ENCODE results near the gene KRT12.

The KRT12 gene

DNA sequence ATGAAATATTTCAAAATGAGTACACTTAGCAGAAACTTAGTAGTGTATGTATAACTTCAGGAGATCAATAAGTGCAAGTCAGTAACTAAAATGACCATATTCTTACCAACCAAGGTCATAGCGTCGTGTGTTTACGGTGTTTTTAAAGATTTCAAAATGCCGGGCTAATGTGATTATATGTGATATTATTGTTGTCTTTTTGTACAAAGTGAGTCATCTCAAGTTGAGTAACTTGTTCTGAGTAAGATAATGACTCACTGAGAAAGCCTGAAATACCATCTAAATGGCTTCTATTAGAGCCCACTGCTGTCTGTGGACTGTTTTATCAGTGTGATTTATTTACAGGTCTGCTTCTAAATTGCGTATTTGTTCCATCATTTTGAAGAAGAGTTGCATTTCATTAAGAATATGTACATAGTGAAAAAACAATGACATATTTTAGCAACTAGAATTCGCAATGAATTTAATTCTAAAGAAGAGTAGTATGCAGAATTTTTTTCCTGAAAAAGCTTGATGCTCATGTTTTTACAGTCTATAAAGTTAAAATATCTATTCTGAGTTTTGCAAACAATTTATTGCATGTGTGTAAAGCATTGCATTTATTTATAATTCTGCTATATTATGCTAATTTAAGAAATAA is 12.7 kb downstream of the KRT12 start:
- Histone ChIP-seq H3K9me3 (ENCODE audit: control insufficient read depth, low read length) (no peaks in the 10 kb centered on the region), H3K4me3 (ENCODE audit: low read length) (no peak overlapping the region), H3K4me1 (ENCODE audit: control insufficient read depth, insufficient read depth, low read length) (peaks cover 22% of the 10 kb centered on the region), H3K9ac (ENCODE audit: low read length) (no peak overlapping the region), H3K27me3 (ENCODE audit: control insufficient read depth, insufficient read depth, low read length) (no peaks in the 10 kb centered on the region), H3K36me3 (ENCODE audit: control insufficient read depth, insufficient read depth, low read length) (no peaks in the 10 kb centered on the region)

DNA sequence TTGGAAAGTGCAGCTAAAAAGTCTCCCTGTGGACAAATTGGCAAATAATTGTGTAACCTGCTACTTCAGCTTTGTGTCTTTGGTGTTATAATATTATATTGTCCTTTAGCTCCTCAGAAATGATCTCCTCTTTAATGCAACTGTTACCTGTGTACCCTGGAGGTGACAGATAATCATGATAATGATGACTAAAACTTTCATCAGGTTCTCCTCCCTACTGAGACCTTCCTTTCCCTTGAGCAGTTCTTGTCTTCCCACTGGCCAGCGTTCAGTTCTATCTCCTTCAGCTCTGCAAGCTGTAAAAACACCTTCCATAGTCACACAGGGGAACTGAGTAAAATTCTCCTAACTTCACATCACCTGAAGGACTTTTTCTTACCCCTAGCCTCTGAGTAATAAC is 14.7 kb downstream of the KRT12 start:
- H3K4me1 ChIP-seq (ENCODE audit: control insufficient read depth, insufficient read depth, low read length) = peaks cover 8% of the 10 kb centered on the region
- no peak overlapping the region for H3K9ac ChIP-seq (ENCODE audit: low read length)
- no peaks in the 10 kb centered on the region for H3K36me3 ChIP-seq (ENCODE audit: control insufficient read depth, insufficient read depth, low read length)
- H3K4me3 ChIP-seq (ENCODE audit: low read length) = no peak overlapping the region
- no peaks in the 10 kb centered on the region for H3K9me3 ChIP-seq (ENCODE audit: control insufficient read depth, low read length)
- no peaks in the 10 kb centered on the region for H3K27me3 ChIP-seq (ENCODE audit: control insufficient read depth, insufficient read depth, low read length)

DNA sequence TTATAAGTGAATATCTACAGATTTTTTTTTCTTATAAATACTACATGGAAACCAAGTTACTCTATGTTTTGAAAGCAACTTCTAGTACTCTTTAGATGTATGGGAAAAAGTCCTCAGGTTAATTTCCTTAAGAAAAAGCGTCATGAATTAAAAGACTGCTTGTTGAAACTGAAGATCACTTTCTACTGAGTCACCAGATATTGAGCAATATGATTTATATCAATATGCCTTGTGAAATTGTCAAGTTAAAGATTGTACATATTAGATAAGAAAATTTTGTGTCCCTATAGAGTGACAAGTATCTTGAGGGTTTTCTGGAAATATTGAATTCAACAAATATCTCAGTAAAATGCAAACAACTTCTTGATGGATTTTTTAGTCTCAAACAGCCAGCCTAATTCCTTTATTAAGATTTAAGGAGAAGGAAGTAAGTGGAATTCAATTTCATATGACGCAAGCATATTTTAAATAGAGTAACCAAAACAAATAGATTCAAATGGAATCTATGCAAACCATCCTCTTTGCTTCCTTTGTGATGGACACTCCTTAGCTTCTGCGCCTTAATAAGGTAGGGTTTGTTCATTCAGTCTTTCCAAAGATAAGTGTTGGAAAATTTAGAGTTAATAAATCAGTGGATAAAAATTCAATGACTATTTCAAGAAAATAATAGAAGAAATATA is 16.6 kb downstream of the KRT12 start:
- no peak overlapping the region for H3K9ac ChIP-seq (ENCODE audit: low read length)
- no peaks in the 10 kb centered on the region for H3K36me3 ChIP-seq (ENCODE audit: control insufficient read depth, insufficient read depth, low read length)
- H3K4me1 ChIP-seq (ENCODE audit: control insufficient read depth, insufficient read depth, low read length) = peaks cover 8% of the 10 kb centered on the region
- no peaks in the 10 kb centered on the region for H3K9me3 ChIP-seq (ENCODE audit: control insufficient read depth, low read length)
- no peak overlapping the region for H3K4me3 ChIP-seq (ENCODE audit: low read length)
- no peaks in the 10 kb centered on the region for H3K27me3 ChIP-seq (ENCODE audit: control insufficient read depth, insufficient read depth, low read length)

DNA sequence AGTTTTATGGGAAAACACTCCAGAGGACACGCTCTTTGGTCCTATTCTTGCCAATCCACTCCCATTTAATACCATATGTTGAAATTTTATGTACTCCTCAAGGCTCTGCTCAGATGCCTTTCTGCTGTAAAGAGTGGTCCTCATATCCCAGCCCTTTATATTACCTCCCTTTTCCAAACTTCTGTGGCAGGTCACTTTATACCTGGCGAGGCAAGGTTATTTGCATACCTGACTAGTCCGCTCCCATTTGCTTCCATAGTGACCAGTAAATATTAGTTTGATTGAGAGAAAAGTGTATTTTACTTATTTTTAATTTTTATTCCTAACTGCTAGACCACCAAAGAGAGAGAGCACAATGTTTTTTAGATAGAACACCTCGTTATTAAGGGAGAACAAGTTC is 17.3 kb downstream of the KRT12 start:
- Histone ChIP-seq H3K27me3 (ENCODE audit: control insufficient read depth, insufficient read depth, low read length) (no peaks in the 10 kb centered on the region), H3K36me3 (ENCODE audit: control insufficient read depth, insufficient read depth, low read length) (no peaks in the 10 kb centered on the region), H3K9me3 (ENCODE audit: control insufficient read depth, low read length) (no peaks in the 10 kb centered on the region), H3K4me1 (ENCODE audit: control insufficient read depth, insufficient read depth, low read length) (peaks cover 8% of the 10 kb centered on the region), H3K4me3 (ENCODE audit: low read length) (no peak overlapping the region), H3K9ac (ENCODE audit: low read length) (no peak overlapping the region)

DNA sequence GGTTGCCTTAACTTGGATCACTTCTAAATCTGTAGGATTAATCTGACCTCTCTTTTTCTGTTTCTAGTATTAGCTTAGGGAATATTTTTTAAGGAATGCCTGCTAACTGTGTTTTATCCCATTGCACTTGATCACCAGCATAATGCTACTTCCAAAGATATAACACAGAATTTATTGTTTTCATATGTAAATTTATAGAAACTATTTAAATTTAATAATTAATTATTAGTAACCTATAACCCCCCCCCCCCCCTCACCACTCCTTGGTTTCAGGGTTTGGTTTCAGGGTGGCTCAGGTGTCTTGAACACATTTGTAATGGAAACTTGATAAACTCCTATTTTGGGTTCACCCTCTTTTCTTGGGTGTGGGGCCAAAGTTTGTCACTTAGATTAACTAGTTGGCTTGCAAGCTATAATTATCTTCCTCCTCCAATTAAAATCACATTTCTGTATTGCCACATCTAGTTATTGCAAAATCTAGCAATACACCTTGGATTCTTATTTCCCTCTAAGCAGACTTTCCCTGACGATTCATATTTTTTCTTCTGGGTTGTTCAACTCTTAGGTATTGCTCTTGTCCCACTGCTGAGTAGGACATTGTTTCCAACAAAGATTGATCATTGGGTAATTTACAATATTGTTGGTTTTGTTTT is 18.3 kb downstream of the KRT12 start:
- H3K9ac ChIP-seq (ENCODE audit: low read length) = no peak overlapping the region
- H3K27me3 ChIP-seq (ENCODE audit: control insufficient read depth, insufficient read depth, low read length) = peaks cover 6% of the 10 kb centered on the region
- H3K9me3 ChIP-seq (ENCODE audit: control insufficient read depth, low read length) = no peaks in the 10 kb centered on the region
- no peak overlapping the region for H3K4me3 ChIP-seq (ENCODE audit: low read length)
- no peaks in the 10 kb centered on the region for H3K4me1 ChIP-seq (ENCODE audit: control insufficient read depth, insufficient read depth, low read length)
- no peaks in the 10 kb centered on the region for H3K36me3 ChIP-seq (ENCODE audit: control insufficient read depth, insufficient read depth, low read length)

DNA sequence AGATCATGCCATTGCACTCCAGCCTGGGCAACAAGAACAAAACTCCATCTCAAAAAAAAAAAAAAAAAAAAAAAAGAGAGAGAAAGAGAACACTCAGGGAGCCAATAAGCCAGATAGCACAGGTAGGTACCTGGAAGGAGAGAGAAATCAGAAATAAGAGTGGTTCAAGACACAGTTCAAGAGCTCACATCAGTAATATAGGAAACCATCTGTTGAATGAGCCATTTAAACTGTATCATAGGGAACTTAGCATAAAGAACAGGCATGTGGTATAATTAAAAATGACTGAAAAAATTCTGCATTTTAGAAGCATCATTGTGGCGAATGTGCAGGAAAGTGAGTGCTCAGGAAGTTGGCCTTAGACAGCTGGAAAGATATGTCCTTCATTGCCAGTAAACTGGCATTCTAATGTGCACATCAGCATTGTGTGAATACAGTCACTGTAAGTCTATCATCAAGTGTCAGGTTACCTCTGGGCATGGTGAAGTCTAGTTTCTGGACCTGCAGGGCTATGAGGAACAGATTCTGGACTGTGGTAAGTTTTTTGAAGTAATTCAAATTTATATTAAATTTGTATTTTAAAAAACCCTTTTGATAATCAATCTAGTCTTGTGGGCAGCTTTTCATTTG is 20.4 kb downstream of the KRT12 start:
- Histone ChIP-seq H3K4me1 (ENCODE audit: control insufficient read depth, insufficient read depth, low read length) (no peaks in the 10 kb centered on the region), H3K9ac (ENCODE audit: low read length) (no peak overlapping the region), H3K36me3 (ENCODE audit: control insufficient read depth, insufficient read depth, low read length) (no peaks in the 10 kb centered on the region), H3K9me3 (ENCODE audit: control insufficient read depth, low read length) (no peaks in the 10 kb centered on the region), H3K27me3 (ENCODE audit: control insufficient read depth, insufficient read depth, low read length) (peaks cover 6% of the 10 kb centered on the region), H3K4me3 (ENCODE audit: low read length) (no peak overlapping the region)

DNA sequence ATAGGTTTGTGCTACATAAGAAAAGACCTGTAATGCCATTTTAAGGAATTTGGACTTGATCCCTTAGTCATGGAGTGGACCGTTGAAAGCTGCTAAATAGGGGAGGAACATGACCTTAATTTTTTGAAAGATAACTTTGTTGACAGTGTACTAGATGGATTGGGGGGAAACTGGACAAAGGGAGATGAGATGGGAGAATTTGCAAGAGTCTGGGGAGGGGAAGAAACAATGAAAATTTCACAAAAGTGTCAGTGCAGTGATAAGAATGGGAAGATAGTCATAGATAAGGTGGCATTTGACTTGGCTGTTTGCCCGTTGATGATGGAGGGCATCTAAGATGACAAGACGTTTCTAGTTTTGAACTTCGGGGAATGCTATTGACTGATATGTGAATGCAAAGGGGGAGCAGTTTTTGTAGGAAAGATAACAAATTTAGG is 22.3 kb downstream of the KRT12 start:
- Histone ChIP-seq H3K4me3 (ENCODE audit: low read length) (no peak overlapping the region), H3K9me3 (ENCODE audit: control insufficient read depth, low read length) (no peaks in the 10 kb centered on the region), H3K4me1 (ENCODE audit: control insufficient read depth, insufficient read depth, low read length) (no peaks in the 10 kb centered on the region), H3K36me3 (ENCODE audit: control insufficient read depth, insufficient read depth, low read length) (no peaks in the 10 kb centered on the region), H3K27me3 (ENCODE audit: control insufficient read depth, insufficient read depth, low read length) (peaks cover 6% of the 10 kb centered on the region), H3K9ac (ENCODE audit: low read length) (no peak overlapping the region)

DNA sequence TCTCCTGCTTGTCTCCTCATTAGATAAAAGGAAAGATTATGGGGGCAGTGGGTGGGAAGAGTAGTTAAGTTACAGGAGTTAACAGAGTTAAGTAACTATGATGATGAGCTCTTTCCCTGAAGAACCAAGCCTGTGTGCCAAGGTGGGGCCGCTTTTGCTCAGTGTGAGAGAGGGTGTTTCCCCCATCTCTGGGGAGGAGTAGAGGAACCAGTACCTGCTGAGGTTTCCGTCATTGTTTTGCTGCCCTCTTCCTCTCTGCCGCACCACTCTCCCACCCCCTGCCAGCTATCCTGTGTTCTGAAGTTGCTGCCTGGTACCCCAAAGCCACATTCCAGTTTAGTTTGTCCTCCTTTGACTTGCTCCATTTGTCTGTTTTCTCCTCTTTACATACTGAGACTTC is 23.8 kb downstream of the KRT12 start:
- no peaks in the 10 kb centered on the region for H3K9me3 ChIP-seq (ENCODE audit: control insufficient read depth, low read length)

DNA sequence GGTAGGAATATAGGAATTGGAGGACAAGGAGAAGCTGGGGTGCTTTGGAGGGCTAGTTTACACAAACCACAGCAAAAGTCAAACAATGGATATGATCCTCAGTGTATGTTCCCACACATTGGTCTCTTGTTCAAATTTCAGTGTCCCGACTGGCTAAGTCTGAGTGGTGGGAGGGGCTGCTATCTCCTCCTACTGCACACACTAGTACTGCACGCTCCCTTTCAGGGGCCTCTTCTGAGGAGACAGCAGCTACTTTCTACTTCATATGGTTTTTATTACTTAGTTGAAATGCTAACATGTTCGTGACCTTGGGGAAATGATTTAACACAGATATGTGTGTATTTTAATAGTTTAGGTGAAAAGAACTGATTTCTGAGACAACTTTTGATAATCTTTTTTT is 25.8 kb downstream of the KRT12 start:
- Histone ChIP-seq H3K9me3 (ENCODE audit: control insufficient read depth, low read length) (no peaks in the 10 kb centered on the region), H3K4me3 (ENCODE audit: low read length) (no peak overlapping the region), H3K9ac (ENCODE audit: low read length) (no peak overlapping the region), H3K27me3 (ENCODE audit: control insufficient read depth, insufficient read depth, low read length) (peaks cover 6% of the 10 kb centered on the region), H3K36me3 (ENCODE audit: control insufficient read depth, insufficient read depth, low read length) (no peaks in the 10 kb centered on the region), H3K4me1 (ENCODE audit: control insufficient read depth, insufficient read depth, low read length) (no peaks in the 10 kb centered on the region)

More for the DNA sequence above, 23.8 kb downstream of the KRT12 start:
- H3K4me3 ChIP-seq (ENCODE audit: low read length) = no peak overlapping the region
- H3K4me1 ChIP-seq (ENCODE audit: control insufficient read depth, insufficient read depth, low read length) = no peaks in the 10 kb centered on the region
- no peaks in the 10 kb centered on the region for H3K36me3 ChIP-seq (ENCODE audit: control insufficient read depth, insufficient read depth, low read length)
- peaks cover 6% of the 10 kb centered on the region for H3K27me3 ChIP-seq (ENCODE audit: control insufficient read depth, insufficient read depth, low read length)
- no peak overlapping the region for H3K9ac ChIP-seq (ENCODE audit: low read length)

DNA sequence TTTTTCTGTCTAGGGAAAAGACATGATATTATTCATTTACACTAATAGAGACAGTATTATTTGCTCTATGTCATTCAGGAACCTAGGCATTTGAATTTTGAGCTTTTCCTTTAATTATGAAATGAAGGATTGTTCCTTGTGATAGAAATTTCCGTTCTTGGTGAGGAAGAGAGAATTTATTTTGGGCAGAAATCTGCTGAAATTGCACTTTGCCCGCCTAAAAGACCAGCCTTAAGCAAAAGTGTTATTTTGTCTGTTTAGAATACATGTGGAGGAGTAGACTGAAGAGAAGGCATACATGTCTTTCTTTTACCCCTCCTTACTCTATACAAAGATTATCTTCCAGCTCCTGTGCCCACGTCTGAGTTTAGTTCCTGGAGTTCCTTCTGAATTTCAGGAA is 27.8 kb downstream of the KRT12 start:
- H3K36me3 ChIP-seq (ENCODE audit: control insufficient read depth, insufficient read depth, low read length) = no peaks in the 10 kb centered on the region
- H3K9ac ChIP-seq (ENCODE audit: low read length) = no peak overlapping the region
- peaks cover 2% of the 10 kb centered on the region for H3K27me3 ChIP-seq (ENCODE audit: control insufficient read depth, insufficient read depth, low read length)
- H3K9me3 ChIP-seq (ENCODE audit: control insufficient read depth, low read length) = no peaks in the 10 kb centered on the region
- no peak overlapping the region for H3K4me3 ChIP-seq (ENCODE audit: low read length)
- no peaks in the 10 kb centered on the region for H3K4me1 ChIP-seq (ENCODE audit: control insufficient read depth, insufficient read depth, low read length)

DNA sequence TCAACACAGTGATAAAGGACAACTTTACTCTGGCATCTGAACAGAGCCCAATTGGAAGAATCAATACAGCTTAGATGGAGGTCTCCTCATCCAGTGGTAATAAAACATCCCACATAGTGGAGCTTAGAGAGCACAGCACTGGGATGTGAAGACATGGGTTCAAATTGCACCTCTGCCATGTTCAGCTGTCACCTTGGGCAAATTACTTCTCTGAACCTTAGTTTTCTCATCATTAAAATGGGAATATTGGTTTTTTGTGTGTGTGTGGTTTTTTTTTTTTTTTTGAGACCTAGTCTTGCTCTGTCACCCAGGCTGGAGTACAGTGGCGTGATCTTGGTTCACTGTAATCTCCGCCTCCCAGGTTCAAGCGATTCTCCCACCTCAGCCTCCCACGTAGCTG is 31.0 kb downstream of the KRT12 start:
- Histone ChIP-seq H3K4me3 (ENCODE audit: low read length) (no peak overlapping the region), H3K4me1 (ENCODE audit: control insufficient read depth, insufficient read depth, low read length) (no peaks in the 10 kb centered on the region), H3K27me3 (ENCODE audit: control insufficient read depth, insufficient read depth, low read length) (no peaks in the 10 kb centered on the region), H3K9ac (ENCODE audit: low read length) (no peak overlapping the region), H3K36me3 (ENCODE audit: control insufficient read depth, insufficient read depth, low read length) (no peaks in the 10 kb centered on the region), H3K9me3 (ENCODE audit: control insufficient read depth, low read length) (no peaks in the 10 kb centered on the region)

DNA sequence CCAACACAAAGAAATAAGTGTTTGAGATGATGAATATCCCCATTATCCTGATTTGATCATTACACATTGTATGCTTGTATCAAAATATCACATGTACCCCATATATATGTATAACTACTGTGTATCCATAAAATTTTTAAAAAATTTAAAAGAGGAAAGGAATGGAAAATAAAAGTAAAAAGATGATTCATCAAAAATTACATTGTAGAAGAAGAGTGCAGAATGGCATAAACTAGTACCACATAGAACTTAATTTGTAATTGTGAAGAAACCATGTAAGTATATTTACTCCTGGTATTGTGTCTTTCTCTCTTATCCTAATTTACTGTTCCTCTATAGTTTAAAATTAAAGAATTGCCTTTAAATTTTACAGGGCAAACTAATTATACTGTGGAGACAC is 33.1 kb downstream of the KRT12 start:
- no peak overlapping the region for H3K4me3 ChIP-seq (ENCODE audit: low read length)
- no peaks in the 10 kb centered on the region for H3K9me3 ChIP-seq (ENCODE audit: control insufficient read depth, low read length)
- no peaks in the 10 kb centered on the region for H3K4me1 ChIP-seq (ENCODE audit: control insufficient read depth, insufficient read depth, low read length)
- H3K9ac ChIP-seq (ENCODE audit: low read length) = no peak overlapping the region
- H3K27me3 ChIP-seq (ENCODE audit: control insufficient read depth, insufficient read depth, low read length) = no peaks in the 10 kb centered on the region
- no peaks in the 10 kb centered on the region for H3K36me3 ChIP-seq (ENCODE audit: control insufficient read depth, insufficient read depth, low read length)

Data from mucosa of stomach (tissue), 1 donor.